Transverse colon (tissue), 4 donors: ENCODE results near the gene SMCO3. TPM values are rescaled to one million over a fixed set of nuclear protein-coding genes. Genes with fewer than 3 reads are reported as not detected.
"Not testable (repeated sequence)": the region's sequence is repeated elsewhere in the genome, so short reads cannot be mapped to it uniquely, and the experiment has no call there.

Source experiments
- DNase-seq: peaks from one replicate; pipeline ENCODE4 v3.0.0-alpha.2; 2019
- H3K27ac ChIP-seq, 4 donors: fragments of 200-600 bp; sonication (generic); 2 replicates each; pipeline ENCODE4 v1.5.1; 2016 to 2018; ENCODE audit warnings: inconsistent platforms in 4 of 4
- H3K27me3 ChIP-seq: fragments of 200-600 bp; sonication (generic); 2 replicates; pipeline ENCODE4 v1.5.1; 2017; ENCODE audit warnings: inconsistent platforms
- H3K36me3 ChIP-seq, 4 donors: fragments of 200-600 bp; sonication (generic); 2 replicates each; pipeline ENCODE4 v1.5.1; 2017 to 2019; ENCODE audit warnings: inconsistent platforms in 4 of 4
- H3K4me1 ChIP-seq, 4 donors: fragments of 200-600 bp; sonication (generic); 2 replicates each; pipeline ENCODE4 v1.5.1; 2017 to 2020; ENCODE audit warnings: inconsistent platforms in 4 of 4
- H3K4me3 ChIP-seq, 4 donors: fragments of 200-600 bp; sonication (generic); 1 replicate in 1 of 4; 2 replicates in 3 of 4; pipeline versions ENCODE4 v1.5.1 to v1.6.1; 2017 to 2019; ENCODE audit warnings: inconsistent platforms in 4 of 4
- H3K9me3 ChIP-seq, 2 donors: fragments of 200-600 bp; sonication (generic); 2 replicates each; pipeline ENCODE4 v1.5.1; 2017 to 2019; ENCODE audit warnings: inconsistent platforms in 2 of 2
- EP300 ChIP-seq: sonication (generic); formaldehyde crosslinking; IDR thresholded peaks from one replicate; pipeline ENCODE4 v1.6.1; 2017; ENCODE audit warnings: antibody characterized with exemption, low read depth
- POLR2A ChIP-seq: fragments of 450-650 bp; IDR thresholded peaks from one replicate; pipeline ENCODE4 v1.6.1; 2016; ENCODE audit warnings: antibody characterized with exemption, mild to moderate bottlenecking, moderate library complexity
- POLR2AphosphoS5 ChIP-seq, 3 donors: sonication (generic); formaldehyde crosslinking; IDR thresholded peaks; one replicate each; pipeline ENCODE4 v1.6.1; 2016; ENCODE audit warnings: antibody characterized with exemption in 3 of 3
- WGBS, 2 donors: methylation state at CpG; one replicate each; pipeline ENCODE4 v1.1.5; 2018; ENCODE audit warnings: low coverage in 1 of 2; 5-methylcytosine and 5-hydroxymethylcytosine counted together
- in situ Hi-C, 4 donors: fragments of 200-750 bp; cut with MboI; loops; one replicate each; pipeline versions ENCODE4 v1.15.0 to v1.15.1; 2017; ENCODE audit warnings: low sequenced_read_pairs in 3 of 4, low pct_ligation_motif_present in 1 of 4, low pct_unique_long_range_greater_than_20kb in 1 of 4
- intact Hi-C: fragments of 100-400 bp; cut with DNase I; formaldehyde crosslinking; loops from one replicate; pipeline ENCODE4 v1.15.1; 2023; ENCODE audit warnings: low total_unique reads
- total RNA-seq, 4 donors: library from RNA; depleted of rRNA; stranded (reverse); fragments of >200 nt; gene quantifications; one replicate each; pipeline ENCODE4 v1.1.0, GENCODE V29; 2016
- TF ChIP-seq, protein P1 (sequence below), 5 experiments: fragments of 200-600 bp in 3 of 5; fragments of 450-650 bp in 2 of 5; sonication (generic) in 3 of 5; IDR thresholded peaks; 1 replicate in 2 of 5; 2 replicates in 3 of 5; pipeline ENCODE4 v1.5.1; 2016 to 2017; ENCODE audit warnings: antibody characterized with exemption in 5 of 5, inconsistent platforms in 3 of 5, mild to moderate bottlenecking in 2 of 5, moderate library complexity in 1 of 5

SMCO3 gene
- total RNA-seq, 4 donors from 2014 or later = not detected

GRCh38 chr12:14766649-14767215, 47.2 kb downstream of the SMCO3 start:
- no peak overlapping the region for H3K27ac ChIP-seq
- H3K4me1 ChIP-seq = peaks cover 2 to 28% (median 13%) of the 10 kb centered on the region in 4 donors
- TF ChIP-seq POLR2AphosphoS5 (IDR thresholded peaks at IDR 0.05) (no peak), EP300 (no peak), POLR2A (no peak)
- TF ChIP-seq, protein P1, sequence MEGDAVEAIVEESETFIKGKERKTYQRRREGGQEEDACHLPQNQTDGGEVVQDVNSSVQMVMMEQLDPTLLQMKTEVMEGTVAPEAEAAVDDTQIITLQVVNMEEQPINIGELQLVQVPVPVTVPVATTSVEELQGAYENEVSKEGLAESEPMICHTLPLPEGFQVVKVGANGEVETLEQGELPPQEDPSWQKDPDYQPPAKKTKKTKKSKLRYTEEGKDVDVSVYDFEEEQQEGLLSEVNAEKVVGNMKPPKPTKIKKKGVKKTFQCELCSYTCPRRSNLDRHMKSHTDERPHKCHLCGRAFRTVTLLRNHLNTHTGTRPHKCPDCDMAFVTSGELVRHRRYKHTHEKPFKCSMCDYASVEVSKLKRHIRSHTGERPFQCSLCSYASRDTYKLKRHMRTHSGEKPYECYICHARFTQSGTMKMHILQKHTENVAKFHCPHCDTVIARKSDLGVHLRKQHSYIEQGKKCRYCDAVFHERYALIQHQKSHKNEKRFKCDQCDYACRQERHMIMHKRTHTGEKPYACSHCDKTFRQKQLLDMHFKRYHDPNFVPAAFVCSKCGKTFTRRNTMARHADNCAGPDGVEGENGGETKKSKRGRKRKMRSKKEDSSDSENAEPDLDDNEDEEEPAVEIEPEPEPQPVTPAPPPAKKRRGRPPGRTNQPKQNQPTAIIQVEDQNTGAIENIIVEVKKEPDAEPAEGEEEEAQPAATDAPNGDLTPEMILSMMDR (IDR thresholded peaks at IDR 0.05) = no peak
- no peaks in the 10 kb centered on the region for H3K27me3 ChIP-seq
- in situ Hi-C loops = no loop called here
- 71 to 90% methylated on average over 1 to 3 of the region's 3 CpGs for WGBS, 2 donors
- no peak overlapping the region for H3K4me3 ChIP-seq
- no peaks in the 10 kb centered on the region for H3K9me3 ChIP-seq
- no peak for DNase-seq
- peaks cover 0 to 6% (median 2%) of the 10 kb centered on the region in 4 donors for H3K36me3 ChIP-seq
- intact Hi-C loops = no loop called here

- peaks cover 2 to 22% (median 11%) of the 10 kb centered on the region in 4 donors for H3K4me1 ChIP-seq
- DNase-seq, H3K9me3 ChIP-seq, H3K27ac ChIP-seq, H3K36me3 ChIP-seq, intact Hi-C loops, H3K27me3 ChIP-seq, H3K4me3 ChIP-seq, in situ Hi-C loops: not testable (repeated sequence)
- WGBS, 2 donors = 96 to 100% methylated on average over 1 to 3 of the region's 3 CpGs
Measured at GRCh38 chr12:14766020-14766419, 48.0 kb downstream of the SMCO3 start.

- in situ Hi-C loops = no loop called here
- Histone ChIP-seq H3K36me3 (peaks cover 0 to 9% (median 3%) of the 10 kb centered on the region in 4 donors), H3K27me3 (no peaks in the 10 kb centered on the region), H3K4me1 (peaks cover 2 to 22% (median 11%) of the 10 kb centered on the region in 4 donors), H3K27ac (no peak overlapping the region), H3K4me3 (no peak overlapping the region), H3K9me3 (no peaks in the 10 kb centered on the region)
- TF ChIP-seq POLR2A (no peak), EP300 (no peak), POLR2AphosphoS5 (IDR thresholded peaks at IDR 0.05) (no peak)
- TF ChIP-seq, protein P1 (IDR thresholded peaks at IDR 0.05) = no peak
- WGBS, 2 donors = 97 to 100% methylated on average over 1 to 2 of the region's 2 CpGs
- no peak for DNase-seq
- intact Hi-C loops = no loop called here
Measured at GRCh38 chr12:14765398-14765797, 48.6 kb downstream of the SMCO3 start.

GRCh38 chr12:14759711-14760280, 54.2 kb downstream of the SMCO3 start:
- H3K4me1 ChIP-seq, H3K27ac ChIP-seq, in situ Hi-C loops, DNase-seq, H3K36me3 ChIP-seq, H3K9me3 ChIP-seq, H3K4me3 ChIP-seq, intact Hi-C loops, H3K27me3 ChIP-seq: not testable (repeated sequence)
- WGBS, 2 donors = 66 to 78% methylated on average over 6 of the region's 6 CpGs

- Histone ChIP-seq H3K27me3 (no peaks in the 10 kb centered on the region), H3K9me3 (no peaks in the 10 kb centered on the region), H3K4me3 (no peak overlapping the region), H3K4me1 (no peaks in the 10 kb centered on the region), H3K36me3 (peaks cover 0 to 5% (median 0%) of the 10 kb centered on the region in 4 donors), H3K27ac (no peak overlapping the region)
- intact Hi-C loops = no loop called here
- WGBS, 2 donors = 58 to 62% methylated on average over 8 to 17 of the region's 17 CpGs
- no peak for TF ChIP-seq EP300
- TF ChIP-seq POLR2A = no peak
- TF ChIP-seq, protein P1 (IDR thresholded peaks at IDR 0.05) = peak in 4 of 5 experiments; percentile 33 to 51 (median 42)
- no peak for DNase-seq
- in situ Hi-C loops = no loop called here
Measured at GRCh38 chr12:14756334-14757143, 57.4 kb downstream of the SMCO3 start.
